ENCODE data around the gene MAP3K3. TPM values are rescaled to one million over a fixed set of nuclear protein-coding genes. Genes with fewer than 3 reads are reported as not detected.

MAP3K3 gene
- 10 to 100 TPM; 14.0 to 38.9 (median 18.4) TPM for total RNA-seq

DNA sequence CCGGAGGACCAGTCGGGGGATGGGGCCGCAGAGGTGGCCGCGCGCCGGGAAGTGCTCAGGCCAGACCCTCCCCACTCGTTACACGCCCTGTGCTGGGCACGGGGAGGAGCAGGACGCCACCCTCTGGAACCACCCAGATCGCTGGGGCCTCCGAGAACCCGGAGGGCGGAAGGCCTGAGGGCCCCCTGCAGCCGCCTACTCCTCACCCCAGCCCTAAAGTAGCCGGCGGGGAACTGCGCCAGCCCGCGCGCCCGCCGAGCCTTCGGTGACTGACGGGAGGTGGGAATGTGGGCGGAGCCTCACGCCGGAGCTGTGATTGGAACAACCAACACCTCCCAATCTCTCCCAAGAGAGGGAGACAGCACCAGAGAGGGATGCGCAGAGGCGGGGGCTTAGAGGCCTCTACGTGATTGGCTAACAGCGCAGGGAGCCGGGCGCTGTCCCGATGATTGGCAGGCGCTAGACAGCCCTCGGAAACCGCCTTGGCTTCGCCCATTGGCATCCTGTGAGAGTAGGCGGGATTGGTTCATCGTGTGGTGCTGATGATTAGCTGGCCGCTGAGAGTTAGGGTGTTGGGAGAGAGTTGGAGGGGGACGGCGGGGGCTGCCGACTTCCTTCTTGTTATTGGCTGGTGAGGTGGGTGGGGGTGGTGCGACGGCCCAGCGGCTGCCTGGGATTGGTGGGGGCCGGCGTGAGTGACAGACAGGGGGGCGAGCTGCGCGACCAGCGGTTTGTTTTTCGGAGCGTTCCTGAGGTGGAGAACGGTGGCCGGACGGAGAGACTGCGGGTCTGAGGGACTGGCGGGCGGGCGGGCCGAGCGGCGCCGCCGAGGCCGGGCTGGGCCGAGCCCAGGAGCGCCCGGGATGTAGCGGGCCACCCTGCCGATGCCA, at the start of gene MAP3K3:
TSS of gene MAP3K3 (plus strand) at position 734 of the 890 bp plus-strand sequence. CDS start 343 bp downstream, outside the sequence.
- Histone ChIP-seq H3K36me3 (no peaks in the 10 kb centered on the region), H3K27ac (peak within 1 kb of the TSS; percentile 89 to 99 (median 94)), H3K4me1 (peaks cover 18 to 46% (median 28%) of the 10 kb centered on the region in 3 donors), H3K9me3 (no peaks in the 10 kb centered on the region), H3K4me3 (peak within 1 kb of the TSS; percentile 68 to 89 (median 77)), H3K27me3 (no peaks in the 10 kb centered on the region)
- intact Hi-C loops (cut with DNase I) = no loop called here
- WGBS, 2 donors = 0% methylated on average over 3 to 7 of the region's 75 CpGs
- TF ChIP-seq POLR2A (IDR thresholded peaks at IDR 0.05) = peak in 3 of 4 donors; percentile 40 to 84 (median 75)
- peak in 2 of 6 experiments; percentile 4 to 25 for TF ChIP-seq CTCF (IDR thresholded peaks at IDR 0.05)
- DNase-seq = peak; percentile 99

- Histone ChIP-seq H3K36me3 (peaks cover 0 to 7% (median 0%) of the 10 kb centered on the region in 3 donors), H3K27ac (no peak overlapping the region), H3K4me1 (no peaks in the 10 kb centered on the region), H3K4me3 (no peak overlapping the region), H3K9me3 (no peaks in the 10 kb centered on the region), H3K27me3 (no peaks in the 10 kb centered on the region)
- DNase-seq = no peak
- WGBS, 2 donors = 86% methylated on average over 5 of the region's 5 CpGs
- TF ChIP-seq CTCF (IDR thresholded peaks at IDR 0.05) (peak in 3 of 6 experiments; percentile 9 to 40 (median 13)), POLR2A (IDR thresholded peaks at IDR 0.05) (no peak)
- intact Hi-C loops (cut with DNase I) = no loop called here
Observed at GRCh38 chr17:63573634-63574033, 48.6 kb upstream of the MAP3K3 start.

- Histone ChIP-seq H3K4me3 (no peak overlapping the region), H3K27ac (no peak overlapping the region), H3K27me3 (no peaks in the 10 kb centered on the region), H3K9me3 (no peaks in the 10 kb centered on the region), H3K36me3 (peaks cover 0 to 53% (median 10%) of the 10 kb centered on the region in 3 donors), H3K4me1 (peaks cover 0 to 4% (median 0%) of the 10 kb centered on the region in 3 donors)
- WGBS, 2 donors = 84 to 90% methylated on average over 7 of the region's 7 CpGs
- DNase-seq = no peak
- TF ChIP-seq CTCF (IDR thresholded peaks at IDR 0.05) = no peak
- no peak for TF ChIP-seq POLR2A (IDR thresholded peaks at IDR 0.05)
- intact Hi-C loops (cut with DNase I) = no loop called here
Observed at GRCh38 chr17:63578027-63578768, 44.0 kb upstream of the MAP3K3 start.

DNA sequence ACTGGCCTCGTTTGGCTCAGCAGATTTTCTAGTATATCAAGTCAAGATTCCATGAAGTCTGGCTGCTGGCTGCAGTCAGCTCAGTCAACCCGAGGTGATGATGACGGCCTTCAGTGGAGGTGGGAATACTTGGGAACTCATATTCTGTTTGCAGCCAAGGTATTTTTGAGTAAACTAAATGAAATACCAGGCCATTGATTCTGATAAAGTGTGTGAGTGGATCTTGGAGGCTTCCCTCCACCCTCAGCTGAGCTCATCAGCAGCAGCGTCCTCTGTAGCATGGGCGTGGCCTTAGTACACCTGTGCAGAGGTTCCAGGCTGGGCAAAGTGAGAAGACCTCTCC, 43.5 kb upstream of the MAP3K3 start:
- WGBS, 2 donors = 68 to 80% methylated on average over 4 to 5 of the region's 5 CpGs
- no peak for TF ChIP-seq POLR2A (IDR thresholded peaks at IDR 0.05)
- intact Hi-C loops (cut with DNase I) = no loop called here
- Histone ChIP-seq H3K36me3 (peaks cover 4 to 58% (median 16%) of the 10 kb centered on the region in 3 donors), H3K27ac (no peak overlapping the region), H3K9me3 (no peaks in the 10 kb centered on the region), H3K27me3 (no peaks in the 10 kb centered on the region), H3K4me1 (peaks cover 0 to 4% (median 0%) of the 10 kb centered on the region in 3 donors), H3K4me3 (no peak overlapping the region)
- DNase-seq = no peak

DNA sequence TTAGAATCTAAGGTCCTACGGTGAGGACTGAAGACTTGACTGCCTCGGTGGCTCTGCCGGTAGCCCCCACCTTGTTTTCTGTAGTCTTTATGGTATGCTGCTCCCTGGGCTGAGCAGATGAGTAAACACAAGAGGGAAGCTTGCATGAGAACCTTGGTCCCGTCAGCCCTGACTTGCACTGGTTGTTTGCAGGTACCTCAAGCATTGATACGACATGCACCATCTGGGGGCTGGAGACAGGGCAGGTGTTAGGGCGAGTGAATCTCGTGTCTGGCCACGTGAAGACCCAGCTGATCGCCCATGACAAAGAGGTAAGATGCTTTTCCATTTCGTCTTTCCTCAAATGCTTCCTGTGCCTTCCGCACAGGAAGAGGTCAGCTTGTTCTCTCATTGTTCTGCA, 42.6 kb upstream of the MAP3K3 start:
- 59 to 66% methylated on average over 10 to 11 of the region's 11 CpGs for WGBS, 2 donors
- DNase-seq = no peak
- peaks cover 8 to 67% (median 24%) of the 10 kb centered on the region in 3 donors for H3K36me3 ChIP-seq
- H3K9me3 ChIP-seq = no peaks in the 10 kb centered on the region
- intact Hi-C loops (cut with DNase I) = no loop called here
- H3K27me3 ChIP-seq = no peaks in the 10 kb centered on the region
- no peak overlapping the region for H3K27ac ChIP-seq
- no peak overlapping the region for H3K4me3 ChIP-seq
- no peak for TF ChIP-seq CTCF (IDR thresholded peaks at IDR 0.05)
- TF ChIP-seq POLR2A (IDR thresholded peaks at IDR 0.05) = no peak
- H3K4me1 ChIP-seq = peaks cover 0 to 4% (median 0%) of the 10 kb centered on the region in 3 donors
